A549 treated with AZD9567 at 1 μM for 4 hours (cell line): ENCODE measurements around the gene EIF6. TPM values are rescaled to one million over a fixed set of nuclear protein-coding genes. Genes with fewer than 3 reads are reported as not detected.

Experiments used
- total RNA-seq: library from RNA; stranded (reverse); fragments of 200-300 nt; extraction: Qiagen RNA extraction; gene quantifications from 5 replicates; pipeline ENCODE4 v1.2.3, GENCODE V29; 2022; ENCODE audit not compliant: insufficient read depth

The EIF6 gene
- total RNA-seq = 416 to 436 TPM (median 422 TPM) in 5 replicates

GRCh38 chr20:35284267-35284991 lies at the start of gene EIF6:
Gene EIF6 (minus strand): TSS chr20:35284772. CDS start chr20:35284487, 285 bp downstream.

GRCh38 chr20:35291654-35292503 lies 7.3 kb upstream of the EIF6 start, which contains the start of gene FAM83C:
Gene FAM83C (minus strand): TSS chr20:35292425. CDS start chr20:35292304, 121 bp downstream.

GRCh38 chr20:35277531-35278395 lies 6.8 kb downstream of the EIF6 start, which contains the start of gene MMP24OS:
Gene MMP24OS (minus strand): TSS chr20:35278122. CDS start chr20:35277929, 193 bp downstream.

Other genes starting within 250 kb of the EIF6 start
- 57.3 to 64.6 TPM (median 60.9 TPM) in 5 replicates for gene TRPC4AP, start 192.0 kb downstream of the EIF6 start, total RNA-seq
- 48.5 to 51.7 TPM (median 51.5 TPM) in 5 replicates for gene EDEM2, start 137.4 kb downstream of the EIF6 start, total RNA-seq
- gene PROCR, start 112.7 kb downstream of the EIF6 start, total RNA-seq = 88.8 to 139 TPM (median 135 TPM) in 5 replicates
- 19.0 to 25.4 TPM (median 22.6 TPM) in 5 replicates for gene MMP24, start 58.1 kb downstream of the EIF6 start, total RNA-seq
- gene MMP24OS, start 6.7 kb downstream of the EIF6 start, total RNA-seq = 52.8 to 90.9 TPM (median 79.8 TPM) in 5 replicates
- gene FAM83C, start 7.7 kb upstream of the EIF6 start, total RNA-seq = 0.02 to 0.06 TPM (median 0.05 TPM) in 4 of 5 replicates, not detected in the other
- gene UQCC1, start 127.2 kb upstream of the EIF6 start, total RNA-seq = 27.0 to 69.2 TPM (median 28.8 TPM) in 5 replicates
- 0.03 TPM in 1 of 5 replicates, not detected in the others for gene GDF5, start 153.5 kb upstream of the EIF6 start, total RNA-seq
- 23.3 to 31.2 TPM (median 28.7 TPM) in 5 replicates for gene CEP250, start 170.8 kb upstream of the EIF6 start, total RNA-seq
- gene C20orf173, start 244.9 kb upstream of the EIF6 start, total RNA-seq = not detected in 5 replicates